HepG2 (cell line): ENCODE results near the gene GCSAM. TPM values are rescaled to one million over a fixed set of nuclear protein-coding genes. Genes with fewer than 3 reads are reported as not detected.

Source experiments
- ATAC-seq: fragments of 200-7000 bp; cut with Tn5 transposase; 3 replicates; pipeline ENCODE4 v1.9.1; 2020; ENCODE audit warnings: mild to moderate bottlenecking, moderate library complexity
- BruUV-seq: library from RNA; stranded (reverse); fragments of 400-500 nt; replicated peaks from 2 replicates; lab custom pipeline; 2021; lab: Mats Ljungman, UMichigan
- CTCF ChIA-PET: fragments of 300-600 bp; formaldehyde crosslinking; extraction: SDS; loops from one replicate; lab custom pipeline; 2021; ENCODE audit warnings: low total read pairs, inconsistent platforms, low intra/inter-chr PET ratio; lab: Yijun Ruan, JAX
- POLR2A ChIA-PET: fragments of 350-600 bp; sonication (Branson Sonifier 250); formaldehyde crosslinking; loops from one replicate; lab custom pipeline; 2020; ENCODE audit warnings: antibody characterized with exemption, inconsistent platforms; lab: Yijun Ruan, JAX
- DNase-seq: peaks from one replicate; pipeline ENCODE4 v3.0.0-alpha.2; 2015; ENCODE audit warnings: low spot score
- FAIRE-seq: peaks from 3 replicates; lab custom pipeline; 2011; peaks lifted over from hg19 to GRCh38; lab: Jason Lieb, UNC
- H2AFZ ChIP-seq: one replicate; pipeline ENCODE4 v1.6.1; 2011; ENCODE audit warnings: low read length, inconsistent platforms
- H3K27ac ChIP-seq: fragments of 300-600 bp; 3 replicates; pipeline ENCODE4 v1.8.0; 2011; ENCODE audit warnings: mixed run types, mild to moderate bottlenecking, mixed read lengths, low read length, inconsistent platforms; ENCODE audit not compliant: insufficient read depth; ENCODE audit errors: extremely low read length
- H3K27me3 ChIP-seq, 2 experiments: fragments of 200-600 bp in 1 of 2; 2 replicates in 1 of 2; 3 replicates in 1 of 2; pipeline versions ENCODE4 v1.6.0 to v1.8.0; 2011; ENCODE audit warnings: low read length in 2 of 2, mild to moderate bottlenecking in 2 of 2, moderate library complexity in 2 of 2, inconsistent platforms in 1 of 2; ENCODE audit not compliant: insufficient read depth in 2 of 2, control insufficient read depth in 1 of 2
- H3K36me3 ChIP-seq, 2 experiments: fragments of 200-600 bp in 1 of 2; replicated peaks in 1 of 2; 2 replicates in 1 of 2; 3 replicates in 1 of 2; pipeline versions ENCODE4 v1.5.1 to v1.8.0; 2011; ENCODE audit warnings: low read length in 2 of 2, inconsistent platforms in 1 of 2; ENCODE audit not compliant: insufficient read depth in 2 of 2, control insufficient read depth in 1 of 2
- H3K4me1 ChIP-seq: 2 replicates; pipeline ENCODE4 v1.5.1; 2012; ENCODE audit warnings: low read length, inconsistent platforms; ENCODE audit not compliant: insufficient read depth
- H3K4me2 ChIP-seq: 2 replicates; pipeline ENCODE4 v1.6.0; 2011; ENCODE audit warnings: low read depth, low read length, inconsistent platforms
- H3K4me3 ChIP-seq, 3 experiments: fragments of 200-600 bp in 1 of 3; sonication (generic), shearing (Covaris generic) in 1 of 3; replicated peaks in 1 of 3; 2 replicates each; pipeline ENCODE4 v1.5.1; 2011 to 2016; ENCODE audit warnings: low read length in 3 of 3, inconsistent platforms in 2 of 3, low read depth in 2 of 3, mild to moderate bottlenecking in 2 of 3, control low read depth in 1 of 3, mixed read lengths in 1 of 3; ENCODE audit not compliant: insufficient read depth in 1 of 3
- H3K79me2 ChIP-seq: one replicate; pipeline ENCODE4 v1.6.1; 2011; ENCODE audit warnings: low read length, inconsistent platforms; ENCODE audit not compliant: insufficient read depth
- H3K9ac ChIP-seq: 2 replicates; pipeline ENCODE4 v1.6.0; 2011; ENCODE audit warnings: mild to moderate bottlenecking, low read depth, low read length, inconsistent platforms; ENCODE audit not compliant: insufficient read depth
- H3K9me3 ChIP-seq: 2 replicates; pipeline ENCODE4 v1.5.1; 2012; ENCODE audit warnings: mild to moderate bottlenecking, low read length
- H4K20me1 ChIP-seq: 2 replicates; pipeline ENCODE4 v1.6.0; 2011; ENCODE audit warnings: inconsistent platforms, mild to moderate bottlenecking, low read length, moderate library complexity; ENCODE audit not compliant: insufficient read depth
- ASH2L ChIP-seq: fragments of 300-600, 200-600 bp; sonication (generic); IDR thresholded peaks from 2 replicates; pipeline ENCODE4 v1.7.0; 2017; ENCODE audit warnings: low read depth, mild to moderate bottlenecking, moderate library complexity, mixed read lengths, low read length; ENCODE audit not compliant: insufficient read length
- NFIC ChIP-seq: IDR thresholded peaks from 2 replicates; pipeline ENCODE4 v1.6.1; 2012; ENCODE audit warnings: mild to moderate bottlenecking, low read length, inconsistent platforms
- PAWR ChIP-seq: sonication (generic); formaldehyde crosslinking; IDR thresholded peaks from 2 replicates; pipeline ENCODE4 v1.4.0; 2020; ENCODE audit warnings: missing genetic modification reagents, mild to moderate bottlenecking, borderline replicate concordance
- PRPF4 ChIP-seq: fragments of 200-400 bp; formaldehyde crosslinking; IDR thresholded peaks from 2 replicates; pipeline ENCODE4 v1.6.1; 2016; ENCODE audit warnings: low read length, low read depth; ENCODE audit not compliant: poor library complexity, severe bottlenecking
- ZNF20 ChIP-seq: sonication (generic); formaldehyde crosslinking; IDR thresholded peaks from 2 replicates; pipeline ENCODE4 v1.4.0; 2020; ENCODE audit warnings: mild to moderate bottlenecking, moderate library complexity, missing genetic modification reagents
- ZNF296 ChIP-seq: sonication (generic); formaldehyde crosslinking; conservative IDR thresholded peaks from 2 replicates; pipeline ENCODE4 v1.5.0; 2020; ENCODE audit warnings: mild to moderate bottlenecking, missing genetic modification reagents
- ZNF773 ChIP-seq: sonication (generic); formaldehyde crosslinking; IDR thresholded peaks from 2 replicates; pipeline ENCODE4 v1.4.0; 2020; ENCODE audit warnings: missing genetic modification reagents, borderline replicate concordance
- WGBS: methylation state at CpG from one replicate; pipeline ENCODE4 v1.1.6; 2017; ENCODE audit warnings: low lambda C conversion rate; 5-methylcytosine and 5-hydroxymethylcytosine counted together
- in situ Hi-C: cut with HindIII; loops from 2 replicates; pipeline ENCODE4 v1.10.0; 2017; ENCODE audit warnings: low pct_unique_long_range_greater_than_20kb; ENCODE audit not compliant: extremely low pct_ligation_motif_present
- intact Hi-C: fragments of 100-400 bp; cut with micrococcal nuclease; formaldehyde crosslinking; loops from one replicate; pipeline ENCODE4 v1.10.0; 2022; ENCODE audit not compliant: unreplicated experiment
- polyA plus RNA-seq, 8 experiments: library from polyadenylated mRNA; depleted of rRNA in 3 of 8; stranded (reverse) in 7 of 8; unstranded in 1 of 8; fragments of >200 nt; fragmentation: Illumina TruSeq in 4 of 8; extraction: Trizol in 4 of 8; gene quantifications; 2 replicates each; pipeline versions ENCODE4 v1.2.1 to v1.2.3, GENCODE V29; 2011 to 2016; ENCODE audit warnings: low read depth in 4 of 8, missing spikeins in 1 of 8, mixed read lengths in 1 of 8; ENCODE audit not compliant: insufficient read depth in 1 of 8
- total RNA-seq, 5 experiments: library from RNA; depleted of rRNA; stranded (reverse); fragments of >200 nt; fragmentation: Illumina TruSeq; extraction: Trizol; gene quantifications; 2 replicates each; pipeline ENCODE4 v1.2.3, GENCODE V29; 2016; ENCODE audit warnings: low read depth in 1 of 5
- TF ChIP-seq, protein P1 (sequence below): sonication (generic); formaldehyde crosslinking; IDR thresholded peaks from 2 replicates; pipeline ENCODE4 v1.4.0; 2020; ENCODE audit warnings: missing genetic modification reagents

Gene GCSAM
- total and polyA plus RNA-seq, 2 of the 13 experiments (the other 11 are each of a cell fraction or from before 2014, with no cell fraction given): not detected

DNA sequence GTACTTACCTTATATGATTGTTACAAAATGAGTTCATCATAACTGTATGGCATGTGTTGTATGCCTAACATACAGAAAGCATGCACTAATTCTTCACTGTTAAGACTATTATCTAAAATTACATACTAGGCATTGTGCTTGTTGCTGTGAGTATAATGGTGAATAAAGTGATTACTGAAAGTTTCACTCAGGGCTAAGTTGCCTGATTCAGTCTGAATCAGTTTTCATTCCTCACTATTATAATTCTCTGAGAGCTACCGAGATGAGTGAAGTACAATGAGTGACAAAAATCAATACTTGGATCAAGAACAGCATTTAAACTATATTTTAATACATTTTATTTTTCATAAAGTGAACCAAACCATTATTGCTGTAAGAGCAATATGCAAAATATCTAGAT lies 7.5 kb upstream of the GCSAM start:
- Histone ChIP-seq H3K36me3 (no peaks in the 10 kb centered on the region), H3K27me3 (no peaks in the 10 kb centered on the region), H3K9me3 (no peaks in the 10 kb centered on the region), H3K27ac (no peak overlapping the region), H3K9ac (no peak overlapping the region), H3K4me1 (no peaks in the 10 kb centered on the region), H3K4me3 (no peak overlapping the region), H4K20me1 (no peaks in the 10 kb centered on the region), H2AFZ (no peak overlapping the region), H3K79me2 (no peaks in the 10 kb centered on the region), H3K4me2 (no peak overlapping the region)
- ChIA-PET POLR2A (no interaction called here), CTCF (no interaction called here)
- DNase-seq: no peak
- WGBS: 4% methylated on average over 1 of the region's 1 CpG
- no peak for ATAC-seq
- intact Hi-C loops: no loop called here
- no peak for FAIRE-seq
- in situ Hi-C loops: no loop called here
- TF ChIP-seq ZNF296 (CRISPR knock-in tag) (no peak), ZNF773 (CRISPR knock-in tag) (no peak), NFIC (no peak), PAWR (CRISPR knock-in tag) (no peak), ZNF20 (no peak), ASH2L (no peak), PRPF4 (no peak)
- TF ChIP-seq, protein P1, sequence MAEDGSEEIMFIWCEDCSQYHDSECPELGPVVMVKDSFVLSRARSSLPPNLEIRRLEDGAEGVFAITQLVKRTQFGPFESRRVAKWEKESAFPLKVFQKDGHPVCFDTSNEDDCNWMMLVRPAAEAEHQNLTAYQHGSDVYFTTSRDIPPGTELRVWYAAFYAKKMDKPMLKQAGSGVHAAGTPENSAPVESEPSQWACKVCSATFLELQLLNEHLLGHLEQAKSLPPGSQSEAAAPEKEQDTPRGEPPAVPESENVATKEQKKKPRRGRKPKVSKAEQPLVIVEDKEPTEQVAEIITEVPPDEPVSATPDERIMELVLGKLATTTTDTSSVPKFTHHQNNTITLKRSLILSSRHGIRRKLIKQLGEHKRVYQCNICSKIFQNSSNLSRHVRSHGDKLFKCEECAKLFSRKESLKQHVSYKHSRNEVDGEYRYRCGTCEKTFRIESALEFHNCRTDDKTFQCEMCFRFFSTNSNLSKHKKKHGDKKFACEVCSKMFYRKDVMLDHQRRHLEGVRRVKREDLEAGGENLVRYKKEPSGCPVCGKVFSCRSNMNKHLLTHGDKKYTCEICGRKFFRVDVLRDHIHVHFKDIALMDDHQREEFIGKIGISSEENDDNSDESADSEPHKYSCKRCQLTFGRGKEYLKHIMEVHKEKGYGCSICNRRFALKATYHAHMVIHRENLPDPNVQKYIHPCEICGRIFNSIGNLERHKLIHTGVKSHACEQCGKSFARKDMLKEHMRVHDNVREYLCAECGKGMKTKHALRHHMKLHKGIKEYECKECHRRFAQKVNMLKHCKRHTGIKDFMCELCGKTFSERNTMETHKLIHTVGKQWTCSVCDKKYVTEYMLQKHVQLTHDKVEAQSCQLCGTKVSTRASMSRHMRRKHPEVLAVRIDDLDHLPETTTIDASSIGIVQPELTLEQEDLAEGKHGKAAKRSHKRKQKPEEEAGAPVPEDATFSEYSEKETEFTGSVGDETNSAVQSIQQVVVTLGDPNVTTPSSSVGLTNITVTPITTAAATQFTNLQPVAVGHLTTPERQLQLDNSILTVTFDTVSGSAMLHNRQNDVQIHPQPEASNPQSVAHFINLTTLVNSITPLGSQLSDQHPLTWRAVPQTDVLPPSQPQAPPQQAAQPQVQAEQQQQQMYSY (CRISPR knock-in tag): no peak
- no TSS peak for BruUV-seq
